Measurements from ENCODE around the gene C10orf90.

The C10orf90 gene

GRCh38 chr10:126640401-126640800 lies 30.1 kb downstream of the C10orf90 start:
- in situ Hi-C loops (cut with MboI; ENCODE audit: low pct_unique_long_range_greater_than_20kb, low sequenced_read_pairs) = no loop called here
- DNase-seq = no peak

GRCh38 chr10:126639084-126639483 lies 31.4 kb downstream of the C10orf90 start:
- DNase-seq = no peak
- in situ Hi-C loops (cut with MboI; ENCODE audit: low pct_unique_long_range_greater_than_20kb, low sequenced_read_pairs) = no loop called here

GRCh38 chr10:126638542-126638941 lies 32.0 kb downstream of the C10orf90 start:
- in situ Hi-C loops (cut with MboI; ENCODE audit: low pct_unique_long_range_greater_than_20kb, low sequenced_read_pairs) = no loop called here
- DNase-seq = no peak

GRCh38 chr10:126637501-126637900 lies 33.0 kb downstream of the C10orf90 start:
- no peak for DNase-seq
- in situ Hi-C loops (cut with MboI; ENCODE audit: low pct_unique_long_range_greater_than_20kb, low sequenced_read_pairs) = no loop called here

- in situ Hi-C loops (cut with MboI; ENCODE audit: low pct_unique_long_range_greater_than_20kb, low sequenced_read_pairs) = no loop called here
- no peak for DNase-seq
Measured at GRCh38 chr10:126634911-126635310, 35.6 kb downstream of the C10orf90 start.

- in situ Hi-C loops (cut with MboI; ENCODE audit: low pct_unique_long_range_greater_than_20kb, low sequenced_read_pairs) = no loop called here
- no peak for DNase-seq
Measured at GRCh38 chr10:126634347-126634746, 36.1 kb downstream of the C10orf90 start.

GRCh38 chr10:126632705-126633104 lies 37.8 kb downstream of the C10orf90 start:
- in situ Hi-C loops (cut with MboI; ENCODE audit: low pct_unique_long_range_greater_than_20kb, low sequenced_read_pairs) = no loop called here
- DNase-seq = no peak

GRCh38 chr10:126629925-126630624 lies 40.4 kb downstream of the C10orf90 start:
- in situ Hi-C loops (cut with MboI; ENCODE audit: low pct_unique_long_range_greater_than_20kb, low sequenced_read_pairs) = no loop called here
- DNase-seq = no peak

- no peak for DNase-seq
- in situ Hi-C loops (cut with MboI; ENCODE audit: low pct_unique_long_range_greater_than_20kb, low sequenced_read_pairs) = no loop called here
Measured at GRCh38 chr10:126628746-126629145, 41.7 kb downstream of the C10orf90 start.

GRCh38 chr10:126621846-126622245 lies 48.6 kb downstream of the C10orf90 start:
- DNase-seq = no peak
- in situ Hi-C loops (cut with MboI; ENCODE audit: low pct_unique_long_range_greater_than_20kb, low sequenced_read_pairs) = no loop called here

GRCh38 chr10:126618466-126618865 lies 52.0 kb downstream of the C10orf90 start:
- no peak for DNase-seq
- in situ Hi-C loops (cut with MboI; ENCODE audit: low pct_unique_long_range_greater_than_20kb, low sequenced_read_pairs) = no loop called here

- in situ Hi-C loops (cut with MboI; ENCODE audit: low pct_unique_long_range_greater_than_20kb, low sequenced_read_pairs) = no loop called here
- no peak for DNase-seq
Measured at GRCh38 chr10:126617733-126618132, 52.8 kb downstream of the C10orf90 start.

GRCh38 chr10:126617208-126617607 lies 53.3 kb downstream of the C10orf90 start:
- DNase-seq = no peak
- in situ Hi-C loops (cut with MboI; ENCODE audit: low pct_unique_long_range_greater_than_20kb, low sequenced_read_pairs) = no loop called here

- DNase-seq = no peak
- in situ Hi-C loops (cut with MboI; ENCODE audit: low pct_unique_long_range_greater_than_20kb, low sequenced_read_pairs) = no loop called here
Measured at GRCh38 chr10:126616737-126617136, 53.8 kb downstream of the C10orf90 start.

GRCh38 chr10:126611303-126611702 lies 59.2 kb downstream of the C10orf90 start:
- DNase-seq = no peak
- in situ Hi-C loops (cut with MboI; ENCODE audit: low pct_unique_long_range_greater_than_20kb, low sequenced_read_pairs) = no loop called here

- in situ Hi-C loops (cut with MboI; ENCODE audit: low pct_unique_long_range_greater_than_20kb, low sequenced_read_pairs) = no loop called here
Measured at GRCh38 chr10:126609566-126609965, 60.9 kb downstream of the C10orf90 start.

GRCh38 chr10:126599949-126600682 lies 70.4 kb downstream of the C10orf90 start:
- in situ Hi-C loops (cut with MboI; ENCODE audit: low pct_unique_long_range_greater_than_20kb, low sequenced_read_pairs) = no loop called here
- DNase-seq = no peak

More at GRCh38 chr10:126609566-126609965, 60.9 kb downstream of the C10orf90 start:
- DNase-seq = no peak

GRCh38 chr10:126598009-126598408 lies 72.5 kb downstream of the C10orf90 start:
- in situ Hi-C loops (cut with MboI; ENCODE audit: low pct_unique_long_range_greater_than_20kb, low sequenced_read_pairs) = no loop called here
- DNase-seq = peak; percentile 30

GRCh38 chr10:126597211-126597610 lies 73.3 kb downstream of the C10orf90 start:
- no peak for DNase-seq
- in situ Hi-C loops (cut with MboI; ENCODE audit: low pct_unique_long_range_greater_than_20kb, low sequenced_read_pairs) = no loop called here

GRCh38 chr10:126596472-126597016 lies 73.9 kb downstream of the C10orf90 start:
- no peak for DNase-seq
- in situ Hi-C loops (cut with MboI; ENCODE audit: low pct_unique_long_range_greater_than_20kb, low sequenced_read_pairs) = no loop called here
